ENCODE measurements around the gene ZNF184. TPM values are rescaled to one million over a fixed set of nuclear protein-coding genes. Genes with fewer than 3 reads are reported as not detected.

The ZNF184 gene
- total RNA-seq, 4 donors from 2014 or later, result 5.0 to 9.0 (median 8.5) TPM

DNA sequence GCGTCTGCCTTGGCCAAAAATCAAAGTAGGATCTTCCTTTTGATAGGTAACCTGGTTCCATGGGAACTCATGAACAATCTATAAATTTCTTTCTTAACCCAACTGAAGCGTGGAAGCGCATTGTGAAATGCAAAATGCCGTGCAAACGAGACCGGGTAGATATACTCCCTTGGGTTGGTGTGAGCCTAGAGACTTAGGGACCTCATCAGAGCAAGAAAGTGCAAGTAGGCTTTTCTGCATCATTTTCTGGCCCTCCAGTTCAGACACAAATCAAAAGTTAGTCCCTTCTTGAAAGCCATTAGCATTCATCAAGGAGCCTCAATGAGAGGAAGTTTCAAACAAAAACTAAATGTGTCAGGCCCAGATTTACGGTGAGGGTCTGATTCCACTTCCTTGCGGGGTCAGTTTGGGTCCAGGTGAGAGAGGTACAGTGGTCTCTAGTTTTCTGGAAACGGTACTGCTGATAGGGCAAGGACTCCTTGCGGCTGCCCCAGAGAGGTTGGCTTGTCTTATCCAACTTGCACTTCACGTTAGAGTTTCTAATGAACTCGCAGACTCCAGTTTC is 5.3 kb upstream of the ZNF184 start:
- peak; percentile 16 for ATAC-seq
- no peaks in the 10 kb centered on the region for H3K36me3 ChIP-seq
- peak overlapping the region; percentile 90 to 100 (median 94) for H3K27ac ChIP-seq
- TF ChIP-seq POLR2AphosphoS5 (IDR thresholded peaks at IDR 0.05) (no peak), EP300 (IDR thresholded peaks at IDR 0.05) (no peak), POLR2A (IDR thresholded peaks at IDR 0.05) (no peak)
- TF ChIP-seq, protein P1, sequence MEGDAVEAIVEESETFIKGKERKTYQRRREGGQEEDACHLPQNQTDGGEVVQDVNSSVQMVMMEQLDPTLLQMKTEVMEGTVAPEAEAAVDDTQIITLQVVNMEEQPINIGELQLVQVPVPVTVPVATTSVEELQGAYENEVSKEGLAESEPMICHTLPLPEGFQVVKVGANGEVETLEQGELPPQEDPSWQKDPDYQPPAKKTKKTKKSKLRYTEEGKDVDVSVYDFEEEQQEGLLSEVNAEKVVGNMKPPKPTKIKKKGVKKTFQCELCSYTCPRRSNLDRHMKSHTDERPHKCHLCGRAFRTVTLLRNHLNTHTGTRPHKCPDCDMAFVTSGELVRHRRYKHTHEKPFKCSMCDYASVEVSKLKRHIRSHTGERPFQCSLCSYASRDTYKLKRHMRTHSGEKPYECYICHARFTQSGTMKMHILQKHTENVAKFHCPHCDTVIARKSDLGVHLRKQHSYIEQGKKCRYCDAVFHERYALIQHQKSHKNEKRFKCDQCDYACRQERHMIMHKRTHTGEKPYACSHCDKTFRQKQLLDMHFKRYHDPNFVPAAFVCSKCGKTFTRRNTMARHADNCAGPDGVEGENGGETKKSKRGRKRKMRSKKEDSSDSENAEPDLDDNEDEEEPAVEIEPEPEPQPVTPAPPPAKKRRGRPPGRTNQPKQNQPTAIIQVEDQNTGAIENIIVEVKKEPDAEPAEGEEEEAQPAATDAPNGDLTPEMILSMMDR (IDR thresholded peaks at IDR 0.05), result no peak
- peak overlapping the region; percentile 57 to 100 for H3K4me3 ChIP-seq
- H3K9me3 ChIP-seq, result no peaks in the 10 kb centered on the region
- H3K27me3 ChIP-seq, result no peaks in the 10 kb centered on the region
- H3K4me1 ChIP-seq, result peaks cover 4 to 9% (median 5%) of the 10 kb centered on the region in 3 donors
- 6 to 17% methylated on average over 7 to 11 of the region's 12 CpGs for WGBS, 2 donors (ENCODE audit: low coverage in 1 of 2)

DNA sequence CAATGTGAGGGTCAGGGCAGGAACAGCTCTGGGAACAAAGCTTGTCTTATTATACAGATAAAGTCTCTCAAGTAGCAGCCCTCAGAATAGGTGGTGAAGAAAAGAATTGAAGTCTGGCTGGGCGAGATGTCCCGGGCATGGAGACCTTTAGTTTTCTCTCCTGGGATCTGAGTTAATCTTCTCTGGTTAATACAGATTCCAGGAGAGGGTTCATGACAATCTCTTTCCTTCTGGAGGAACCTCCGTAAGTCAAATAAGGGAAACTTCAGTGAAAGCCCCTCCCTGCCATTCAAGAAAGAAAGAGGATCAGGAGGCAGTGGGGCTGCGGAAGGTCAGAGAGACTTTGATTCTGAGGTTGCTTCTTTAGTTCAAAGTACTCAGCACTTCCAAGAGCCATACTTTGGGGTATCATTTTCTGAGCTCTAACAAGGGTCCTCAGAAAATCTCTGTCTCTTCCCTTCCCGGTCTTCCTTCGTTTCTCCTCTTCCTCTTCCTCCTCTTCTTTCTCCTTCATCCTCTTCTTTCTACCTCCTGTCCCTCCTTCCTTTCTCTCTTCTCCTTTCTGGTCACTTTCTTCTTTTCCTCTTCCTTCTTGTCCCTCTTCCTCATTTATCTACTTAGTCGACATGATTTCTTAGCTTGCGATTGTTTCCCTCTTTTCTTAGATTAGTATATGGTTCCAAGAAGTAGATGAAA is 4.6 kb upstream of the ZNF184 start:
- 45 to 57% methylated on average over 7 to 8 of the region's 8 CpGs for WGBS, 2 donors (ENCODE audit: low coverage in 1 of 2)
- ATAC-seq, result no peak
- Histone ChIP-seq H3K4me3 (peak overlapping the region in 1 of 2 donors; percentile 57), H3K4me1 (peaks cover 4 to 9% (median 5%) of the 10 kb centered on the region in 3 donors), H3K27me3 (no peaks in the 10 kb centered on the region), H3K36me3 (no peaks in the 10 kb centered on the region), H3K9me3 (no peaks in the 10 kb centered on the region), H3K27ac (peak overlapping the region in 1 of 4 donors; percentile 90)
- no peak for TF ChIP-seq EP300 (IDR thresholded peaks at IDR 0.05)
- TF ChIP-seq, protein P1 (IDR thresholded peaks at IDR 0.05), result no peak
- no peak for TF ChIP-seq POLR2A (IDR thresholded peaks at IDR 0.05)
- no peak for TF ChIP-seq POLR2AphosphoS5 (IDR thresholded peaks at IDR 0.05)

DNA sequence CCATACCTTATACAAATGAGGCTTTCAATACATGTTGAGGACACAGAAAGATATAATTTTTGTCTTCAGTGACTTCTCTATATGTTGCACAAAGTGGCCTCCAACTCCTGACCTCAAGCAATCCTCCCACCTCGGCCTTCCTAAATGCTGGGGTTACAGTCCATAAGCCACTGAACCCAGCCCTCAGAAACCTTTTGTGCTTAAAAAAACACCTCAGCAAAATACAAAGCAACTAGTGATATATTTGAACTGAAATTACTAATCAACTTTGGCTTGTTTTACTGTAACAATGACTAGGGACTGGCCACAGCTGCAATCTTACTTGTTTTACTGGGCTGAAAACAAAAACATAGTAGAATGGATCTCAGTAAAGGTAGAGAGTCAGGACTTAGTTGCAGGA is 3.2 kb upstream of the ZNF184 start:
- no peaks in the 10 kb centered on the region for H3K36me3 ChIP-seq
- no peak for ATAC-seq
- no peaks in the 10 kb centered on the region for H3K9me3 ChIP-seq
- no peaks in the 10 kb centered on the region for H3K27me3 ChIP-seq
- peaks cover 8 to 23% (median 10%) of the 10 kb centered on the region in 3 donors for H3K4me1 ChIP-seq
- WGBS, 2 donors (ENCODE audit: low coverage in 1 of 2), result 89 to 100% methylated on average over 1 of the region's 1 CpG
- H3K27ac ChIP-seq, result no peak overlapping the region
- H3K4me3 ChIP-seq, result no peak overlapping the region
- TF ChIP-seq, protein P1 (IDR thresholded peaks at IDR 0.05), result no peak
- TF ChIP-seq POLR2AphosphoS5 (IDR thresholded peaks at IDR 0.05) (no peak), POLR2A (IDR thresholded peaks at IDR 0.05) (no peak), EP300 (IDR thresholded peaks at IDR 0.05) (no peak)

DNA sequence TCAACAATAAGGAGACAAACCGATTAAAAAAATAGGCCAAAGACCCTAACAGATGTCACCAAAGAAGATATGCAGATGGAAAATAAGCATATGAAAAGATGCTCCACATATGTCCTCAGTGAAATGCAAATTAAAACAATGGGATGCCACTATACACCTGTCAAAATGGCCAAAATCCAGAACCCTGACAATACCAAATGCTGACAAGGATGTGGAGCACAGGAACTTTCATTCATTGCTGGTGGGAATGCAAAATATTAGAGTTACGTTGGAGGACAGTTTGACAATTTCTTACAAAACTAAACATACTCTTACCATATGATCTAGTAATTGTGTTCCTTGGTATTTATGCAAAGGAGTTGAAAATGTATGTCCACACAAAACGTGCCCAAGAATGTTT is 1.8 kb upstream of the ZNF184 start:
- ATAC-seq, result no peak
- no peak for TF ChIP-seq POLR2A (IDR thresholded peaks at IDR 0.05)
- TF ChIP-seq, protein P1 (IDR thresholded peaks at IDR 0.05), result no peak
- TF ChIP-seq POLR2AphosphoS5 (IDR thresholded peaks at IDR 0.05), result no peak
- TF ChIP-seq EP300 (IDR thresholded peaks at IDR 0.05), result no peak
- 70 to 81% methylated on average over 3 of the region's 3 CpGs for WGBS, 2 donors (ENCODE audit: low coverage in 1 of 2)

DNA sequence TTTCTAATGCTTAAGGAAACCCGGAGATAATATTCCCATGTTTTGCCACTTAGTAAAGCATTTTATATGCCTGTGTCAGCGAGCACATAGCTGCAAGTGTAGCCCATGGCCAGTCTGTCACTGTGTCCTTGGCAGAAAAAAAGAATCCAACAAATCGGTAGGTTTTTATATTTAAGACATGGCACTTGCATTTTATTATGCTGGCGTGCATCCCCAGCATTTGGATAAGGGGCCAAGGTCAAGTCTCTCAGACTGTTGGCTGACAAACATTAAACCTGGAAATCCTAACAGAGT is 1.2 kb upstream of the ZNF184 start:
- Histone ChIP-seq H3K27ac (no peak overlapping the region), H3K27me3 (no peaks in the 10 kb centered on the region), H3K36me3 (peaks cover 0 to 5% of the 10 kb centered on the region in 2 donors), H3K9me3 (no peaks in the 10 kb centered on the region), H3K4me1 (peaks cover 10 to 36% (median 11%) of the 10 kb centered on the region in 3 donors), H3K4me3 (no peak overlapping the region)
- 89 to 100% methylated on average over 3 to 4 of the region's 4 CpGs for WGBS, 2 donors (ENCODE audit: low coverage in 1 of 2)
- TF ChIP-seq EP300 (IDR thresholded peaks at IDR 0.05) (no peak), POLR2AphosphoS5 (IDR thresholded peaks at IDR 0.05) (no peak), POLR2A (IDR thresholded peaks at IDR 0.05) (no peak)
- TF ChIP-seq, protein P1 (IDR thresholded peaks at IDR 0.05), result no peak
- ATAC-seq, result no peak

More for the DNA sequence above, 1.8 kb upstream of the ZNF184 start:
- no peak overlapping the region for H3K27ac ChIP-seq
- no peaks in the 10 kb centered on the region for H3K27me3 ChIP-seq
- H3K4me3 ChIP-seq, result no peak overlapping the region
- no peaks in the 10 kb centered on the region for H3K9me3 ChIP-seq
- peaks cover 10 to 36% (median 11%) of the 10 kb centered on the region in 3 donors for H3K4me1 ChIP-seq
- H3K36me3 ChIP-seq, result no peaks in the 10 kb centered on the region

Data from gastroesophageal sphincter (tissue), 4 donors.